Lower lobe of right lung (tissue), 2 donors: Measurements from ENCODE around the gene MPLKIP. TPM values are rescaled to one million over a fixed set of nuclear protein-coding genes. Genes with fewer than 3 reads are reported as not detected.

Source experiments
- ATAC-seq, 2 donors: fragments of 200-7000 bp; cut with Tn5 transposase; one replicate each; pipeline ENCODE4 v1.9.1; 2020 to 2022; ENCODE audit warnings: mild to moderate bottlenecking in 2 of 2, moderate library complexity in 2 of 2
- DNase-seq: peaks from one replicate; pipeline ENCODE4 v3.0.0-alpha.2; 2020
- H3K27ac ChIP-seq: fragments of 200-600 bp; one replicate; pipeline ENCODE4 v1.8.0; 2022
- H3K27me3 ChIP-seq: fragments of 200-600 bp; one replicate; pipeline ENCODE4 v1.8.0; 2022; ENCODE audit warnings: low read depth
- H3K36me3 ChIP-seq: fragments of 200-600 bp; one replicate; pipeline ENCODE4 v1.8.0; 2022; ENCODE audit warnings: mild to moderate bottlenecking
- H3K4me1 ChIP-seq: fragments of 200-600 bp; one replicate; pipeline ENCODE4 v1.8.0; 2022
- H3K4me3 ChIP-seq: fragments of 200-600 bp; one replicate; pipeline ENCODE4 v1.8.0; 2022; ENCODE audit warnings: mild to moderate bottlenecking
- H3K9me3 ChIP-seq: fragments of 200-600 bp; one replicate; pipeline ENCODE4 v1.8.0; 2022
- intact Hi-C: fragments of 100-400 bp; cut with DNase I; formaldehyde crosslinking; loops from one replicate; pipeline ENCODE4 v1.11.0; 2022
- total RNA-seq: library from RNA; stranded (reverse); fragmentation: NEBNext Ultra II Directional; extraction: Animal tissue kit (Norgen Biotek cat#: 25700); gene quantifications from one replicate; pipeline ENCODE4 v1.2.1, GENCODE V29; 2021
- TF ChIP-seq, protein P1 (sequence below): fragments of 200-600 bp; IDR thresholded peaks from one replicate; pipeline ENCODE4 v1.8.0; 2022; ENCODE audit warnings: antibody characterized with exemption, mild to moderate bottlenecking
- donor health status: DM: no; HTN: yes; CAD: no; lungs with severe emphysema.

MPLKIP gene
- total RNA-seq, 1 donor from 2014 or later: 28.5 TPM

DNA sequence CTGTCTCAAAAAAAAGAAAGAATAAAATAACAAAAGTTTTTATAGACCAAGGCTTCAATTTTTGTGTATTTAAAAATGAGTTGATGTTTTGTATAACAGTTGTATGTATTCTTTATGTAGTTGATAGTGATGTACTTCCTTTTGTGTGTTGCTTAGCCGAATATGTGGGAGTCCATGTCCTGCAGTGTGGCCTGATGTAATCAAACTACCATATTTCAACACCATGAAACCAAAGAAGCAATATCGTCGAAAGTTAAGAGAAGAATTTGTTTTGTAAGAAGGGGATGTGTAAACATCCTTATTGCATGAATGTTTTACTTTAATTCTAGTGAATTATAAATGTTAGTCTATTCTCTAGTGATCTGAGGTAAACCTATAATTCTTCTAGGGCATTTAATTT, 56.6 kb downstream of the MPLKIP start:
- H3K4me3 ChIP-seq: no peak overlapping the region
- TF ChIP-seq, protein P1, sequence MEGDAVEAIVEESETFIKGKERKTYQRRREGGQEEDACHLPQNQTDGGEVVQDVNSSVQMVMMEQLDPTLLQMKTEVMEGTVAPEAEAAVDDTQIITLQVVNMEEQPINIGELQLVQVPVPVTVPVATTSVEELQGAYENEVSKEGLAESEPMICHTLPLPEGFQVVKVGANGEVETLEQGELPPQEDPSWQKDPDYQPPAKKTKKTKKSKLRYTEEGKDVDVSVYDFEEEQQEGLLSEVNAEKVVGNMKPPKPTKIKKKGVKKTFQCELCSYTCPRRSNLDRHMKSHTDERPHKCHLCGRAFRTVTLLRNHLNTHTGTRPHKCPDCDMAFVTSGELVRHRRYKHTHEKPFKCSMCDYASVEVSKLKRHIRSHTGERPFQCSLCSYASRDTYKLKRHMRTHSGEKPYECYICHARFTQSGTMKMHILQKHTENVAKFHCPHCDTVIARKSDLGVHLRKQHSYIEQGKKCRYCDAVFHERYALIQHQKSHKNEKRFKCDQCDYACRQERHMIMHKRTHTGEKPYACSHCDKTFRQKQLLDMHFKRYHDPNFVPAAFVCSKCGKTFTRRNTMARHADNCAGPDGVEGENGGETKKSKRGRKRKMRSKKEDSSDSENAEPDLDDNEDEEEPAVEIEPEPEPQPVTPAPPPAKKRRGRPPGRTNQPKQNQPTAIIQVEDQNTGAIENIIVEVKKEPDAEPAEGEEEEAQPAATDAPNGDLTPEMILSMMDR: no peak

More for the DNA sequence above, 56.6 kb downstream of the MPLKIP start:
- intact Hi-C loops: no loop called here
- ATAC-seq: no peak
- Histone ChIP-seq H3K27me3 (no peaks in the 10 kb centered on the region), H3K4me1 (no peaks in the 10 kb centered on the region), H3K27ac (no peak overlapping the region), H3K36me3 (peaks cover 40% of the 10 kb centered on the region), H3K9me3 (no peaks in the 10 kb centered on the region)
- DNase-seq: no peak

Other genes with a start within 250 kb of the MPLKIP start
- gene CDK13, start 184.4 kb downstream of the MPLKIP start, total RNA-seq: 53.2 TPM
- 1.7 TPM for gene SUGCT, start 383 bp upstream of the MPLKIP start, total RNA-seq